Suppressor macrophage treated with lipopolysaccharide for 1 hour (primary cell): ENCODE results near the gene SIL1.

Experiments
- DNase-seq, 3 donors: peaks; one replicate each; pipeline ENCODE4 v3.0.0-alpha.2; 2020 to 2022

SIL1 gene

DNA sequence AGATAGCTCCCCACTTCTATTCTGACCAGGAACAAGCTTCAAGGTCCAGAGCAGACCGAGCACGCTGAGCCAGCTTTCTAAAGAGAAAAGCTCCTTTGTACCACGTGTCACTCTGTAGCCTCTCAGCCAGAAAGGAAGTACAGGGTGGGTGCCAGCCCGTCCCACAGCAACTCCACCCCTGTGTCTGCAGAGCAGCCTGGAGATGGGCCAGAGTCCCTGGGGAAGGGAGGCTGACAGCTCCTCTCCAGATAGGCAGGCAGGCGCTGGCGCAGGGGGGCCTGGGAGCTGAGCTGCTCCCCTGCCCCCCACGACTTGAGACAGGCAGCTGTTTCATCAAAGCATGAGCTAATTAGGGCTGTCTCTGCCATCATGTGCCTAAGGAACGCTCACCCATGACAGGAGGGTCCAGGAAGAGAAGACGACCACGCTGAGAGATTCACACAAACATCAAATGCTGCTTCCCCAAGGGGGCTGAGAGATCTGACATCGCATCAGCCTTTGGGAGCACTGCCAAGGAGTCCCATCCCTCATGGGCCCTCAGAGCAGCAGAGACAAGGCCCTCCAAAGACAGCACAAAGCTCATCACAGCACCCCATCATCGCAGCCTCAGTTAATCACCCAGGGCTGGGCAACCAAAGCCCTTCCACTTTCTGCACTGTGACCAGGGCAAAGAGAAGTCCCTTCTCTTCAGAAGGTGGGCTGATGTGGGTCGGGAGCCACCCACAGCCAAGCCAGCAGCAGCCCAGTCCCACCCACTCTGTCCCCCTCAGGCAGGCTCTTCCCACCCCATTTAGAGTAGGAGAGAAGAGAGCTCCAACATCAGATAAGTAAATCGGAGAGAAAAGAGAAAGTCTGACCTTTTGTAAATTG lies 244.5 kb downstream of the SIL1 start:
- peak; percentile 64 to 70 (median 67) for DNase-seq

GRCh38 chr5:138952962-138953361 lies 245.2 kb downstream of the SIL1 start:
- no peak for DNase-seq

- DNase-seq = no peak
Observed at GRCh38 chr5:138951986-138952735, 246.0 kb downstream of the SIL1 start.

DNA sequence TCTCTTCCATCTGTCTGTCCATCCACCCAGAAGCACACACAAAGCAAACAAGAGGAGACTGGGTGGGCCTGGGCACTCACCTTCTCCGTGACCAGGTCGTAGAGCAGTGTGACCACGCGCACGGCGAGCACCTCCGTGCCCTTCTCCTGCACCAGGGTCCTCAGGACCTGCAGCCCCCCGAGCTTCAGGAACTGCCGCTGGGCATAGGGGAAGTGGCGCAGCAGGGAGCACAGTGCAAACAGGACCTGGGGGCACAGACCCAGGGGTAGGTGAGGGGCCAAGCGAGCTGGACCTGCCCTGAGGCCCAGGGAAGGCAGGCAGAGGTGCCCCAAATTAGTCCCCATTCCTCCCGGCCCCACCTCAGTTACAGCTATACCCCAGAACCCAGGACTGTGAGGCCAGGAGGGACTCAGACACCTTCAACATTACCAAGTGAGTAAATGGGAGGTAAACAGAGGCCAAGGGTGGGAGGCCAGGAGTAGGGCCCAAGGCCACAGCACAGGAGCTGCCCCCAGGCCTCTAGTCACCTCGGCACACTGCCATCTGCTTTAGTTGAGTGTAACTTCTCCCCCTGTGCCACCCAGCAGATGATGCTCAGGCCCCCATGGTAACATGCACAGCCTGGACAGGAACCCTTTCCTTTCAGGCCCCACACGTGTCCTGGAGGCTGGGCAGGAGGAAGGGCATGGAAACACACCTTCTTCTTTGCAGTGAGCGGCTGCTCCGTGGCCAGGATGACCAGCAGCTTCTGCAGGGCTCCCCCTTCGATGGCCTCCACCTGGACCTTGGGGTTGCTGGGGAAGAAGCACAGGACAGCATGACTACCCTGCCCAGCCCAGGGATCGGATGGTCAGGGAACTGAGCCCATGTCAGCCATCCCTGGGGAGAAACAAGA lies 246.8 kb downstream of the SIL1 start:
- DNase-seq = no peak

GRCh38 chr5:138950421-138951031 lies 247.6 kb downstream of the SIL1 start:
- DNase-seq = no peak

GRCh38 chr5:138949988-138950387 lies 248.2 kb downstream of the SIL1 start:
- no peak for DNase-seq

DNA sequence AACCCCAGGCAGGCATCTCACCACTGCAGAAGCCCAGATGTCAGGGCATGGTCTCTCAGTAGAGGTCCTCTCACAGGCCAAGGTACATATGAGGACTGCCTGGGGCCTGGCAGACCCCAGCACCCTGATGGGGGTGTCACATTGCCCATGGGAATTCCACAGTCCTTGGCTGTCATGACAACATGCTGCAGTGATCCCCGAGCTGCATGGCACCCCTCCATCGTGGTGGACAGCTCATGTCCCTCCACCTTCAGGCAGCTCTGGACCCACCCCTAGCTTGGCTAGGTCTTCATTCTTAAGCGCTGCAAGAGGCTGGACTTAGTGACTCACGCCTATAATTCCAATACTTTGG lies 249.0 kb downstream of the SIL1 start:
- DNase-seq = no peak

- DNase-seq = no peak
Observed at GRCh38 chr5:138948471-138949222, 249.5 kb downstream of the SIL1 start.

DNA sequence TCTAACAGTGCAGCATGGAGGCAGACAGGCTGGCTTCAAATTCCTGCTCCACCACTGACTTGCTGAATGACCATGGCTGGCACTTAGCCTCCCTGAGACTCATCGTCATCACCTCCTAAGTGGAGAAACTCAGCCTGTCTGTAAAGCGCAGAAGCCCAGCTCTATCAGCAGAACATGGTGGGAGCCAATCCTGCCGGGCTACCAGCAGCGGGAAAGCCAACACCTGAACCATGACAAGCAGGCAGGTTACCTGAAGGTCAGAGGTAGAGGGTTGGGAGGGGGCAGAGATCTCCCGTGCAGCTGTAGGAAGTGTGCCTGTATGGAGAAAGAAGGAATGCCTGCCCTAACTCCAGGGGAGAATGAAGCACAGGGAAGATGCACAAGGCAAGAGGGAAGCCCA lies 250.4 kb downstream of the SIL1 start:
- DNase-seq = no peak

DNA sequence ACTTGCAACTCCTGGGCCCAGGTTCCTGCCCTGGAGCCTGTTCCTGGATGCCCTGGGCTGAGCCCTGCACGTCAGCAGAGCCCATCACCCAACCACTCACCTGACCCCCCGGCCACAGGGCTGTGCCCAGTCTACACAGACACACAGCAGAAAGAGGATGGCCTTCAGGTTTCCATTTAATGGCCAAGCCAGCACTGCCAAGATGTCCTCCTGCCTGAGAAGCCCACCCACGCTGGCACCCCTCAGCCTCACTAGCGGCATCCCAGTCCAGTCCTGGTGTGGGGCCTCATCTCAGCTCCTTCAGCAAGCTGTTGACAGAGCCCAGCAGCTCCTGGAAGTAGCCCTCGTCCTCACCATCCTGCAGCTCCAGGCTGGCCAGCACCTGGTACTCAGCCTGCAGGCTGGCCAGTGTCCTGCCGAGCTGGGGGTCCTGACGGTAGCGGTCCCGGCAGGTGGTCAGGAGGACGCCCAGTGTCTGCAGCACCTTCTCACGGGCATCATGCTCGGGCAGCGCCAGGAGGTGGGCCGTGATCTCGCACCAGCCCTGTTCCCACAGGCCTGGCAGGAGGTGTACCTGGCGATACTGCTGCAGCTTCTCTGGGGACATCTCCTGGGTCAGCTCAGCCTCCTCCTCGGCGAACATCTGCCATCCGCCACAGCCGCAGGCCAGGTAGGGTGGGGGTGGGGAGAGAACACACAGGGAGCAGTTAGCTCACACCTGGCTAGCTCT lies 251.2 kb downstream of the SIL1 start:
- DNase-seq = no peak

DNA sequence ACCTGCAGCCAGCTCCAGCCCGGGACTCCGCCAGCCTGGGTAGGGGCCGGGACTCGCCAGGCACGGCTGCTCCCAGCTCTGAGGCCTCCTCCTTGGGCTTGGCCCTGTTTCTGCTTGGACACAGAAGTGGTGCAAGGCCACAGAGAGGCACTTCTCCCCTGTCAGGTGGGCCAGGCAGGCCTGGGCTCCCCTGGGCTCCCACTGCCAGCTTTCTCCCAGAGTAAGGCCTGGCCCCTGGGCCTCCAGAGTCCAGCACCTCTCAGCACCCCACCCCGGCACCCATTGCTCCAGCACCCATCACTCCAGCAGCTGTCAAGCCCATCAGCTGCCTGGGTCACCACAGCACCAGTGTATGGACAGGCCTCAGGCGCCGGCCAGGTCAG lies 251.9 kb downstream of the SIL1 start:
- DNase-seq = no peak

DNA sequence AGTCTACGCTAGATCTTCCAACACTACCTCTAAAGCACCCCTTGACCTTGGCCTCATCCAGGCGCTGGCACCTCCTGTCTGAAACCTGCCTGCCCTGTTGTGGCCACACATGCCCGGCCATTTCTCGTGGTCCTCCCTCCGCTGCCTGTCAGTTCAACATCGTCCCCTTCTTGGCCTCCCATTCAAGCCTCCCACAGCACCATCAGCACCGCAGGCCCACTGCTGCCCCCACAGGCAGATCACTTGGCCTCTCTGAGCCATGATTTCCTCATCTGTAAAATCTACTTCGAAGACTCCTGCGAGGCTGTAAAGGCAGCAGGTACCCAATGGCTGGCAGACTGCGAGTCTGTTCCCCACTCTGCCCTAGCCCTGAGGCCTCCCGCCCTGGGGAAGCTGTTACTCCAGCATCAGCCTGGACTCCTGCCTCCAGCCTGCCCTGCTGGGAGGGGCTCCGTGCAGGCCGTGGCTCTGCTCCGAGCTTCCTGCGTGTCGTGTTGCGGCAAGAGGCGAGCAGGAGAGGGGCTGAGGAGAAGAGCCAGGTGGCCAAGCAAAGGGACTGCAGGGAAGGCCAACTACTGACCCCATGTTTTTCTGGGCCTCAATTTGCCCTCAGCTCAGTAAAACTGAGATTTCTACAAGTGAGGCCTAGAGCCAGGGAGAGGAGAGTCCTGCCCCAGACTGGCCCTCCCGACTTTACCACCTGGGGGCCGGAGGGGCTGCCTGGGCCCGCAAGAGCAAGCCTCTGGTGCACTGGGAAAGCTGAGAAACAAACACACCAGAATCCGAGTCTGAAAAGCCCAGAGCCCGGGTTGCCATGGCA lies 252.5 kb downstream of the SIL1 start:
- DNase-seq = no peak

DNA sequence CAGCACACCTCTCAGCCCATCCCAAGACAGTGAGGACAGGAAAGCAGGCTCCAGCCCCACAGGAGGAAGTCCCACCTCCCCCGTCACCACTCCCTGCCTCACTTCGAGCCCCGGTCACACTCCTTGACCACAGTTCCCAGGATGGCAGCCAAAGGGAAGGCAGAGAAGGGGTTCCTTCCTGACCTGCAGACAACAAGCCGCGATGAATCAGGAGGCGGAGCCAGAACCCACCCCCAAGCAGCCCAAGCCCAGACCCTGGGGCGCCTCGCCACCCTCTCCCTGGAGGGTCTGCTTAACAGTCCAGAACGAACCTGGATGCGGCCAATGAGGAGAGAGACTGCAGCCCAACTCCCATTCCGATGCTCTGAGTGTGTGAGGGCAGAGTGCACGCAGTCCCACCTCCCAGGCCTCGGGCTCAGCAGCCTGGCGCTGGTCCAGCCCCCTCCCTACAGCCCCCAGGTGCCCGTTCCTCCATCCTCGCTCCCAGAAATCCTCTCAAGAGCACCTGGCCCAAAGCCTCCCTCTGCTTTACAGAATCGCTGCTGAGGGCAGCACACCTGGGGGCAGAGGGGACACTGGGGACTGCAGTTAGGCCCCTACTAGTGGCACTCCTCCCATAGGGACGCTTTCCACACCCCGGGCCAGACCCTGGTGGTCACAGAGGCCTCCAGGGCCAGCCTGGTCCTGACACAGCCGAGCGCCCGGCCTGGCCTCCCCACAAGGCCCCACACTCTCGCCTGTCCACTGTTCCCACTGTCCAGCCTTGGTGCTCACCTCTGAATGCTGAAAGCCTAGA lies 253.4 kb downstream of the SIL1 start:
- no peak for DNase-seq

DNA sequence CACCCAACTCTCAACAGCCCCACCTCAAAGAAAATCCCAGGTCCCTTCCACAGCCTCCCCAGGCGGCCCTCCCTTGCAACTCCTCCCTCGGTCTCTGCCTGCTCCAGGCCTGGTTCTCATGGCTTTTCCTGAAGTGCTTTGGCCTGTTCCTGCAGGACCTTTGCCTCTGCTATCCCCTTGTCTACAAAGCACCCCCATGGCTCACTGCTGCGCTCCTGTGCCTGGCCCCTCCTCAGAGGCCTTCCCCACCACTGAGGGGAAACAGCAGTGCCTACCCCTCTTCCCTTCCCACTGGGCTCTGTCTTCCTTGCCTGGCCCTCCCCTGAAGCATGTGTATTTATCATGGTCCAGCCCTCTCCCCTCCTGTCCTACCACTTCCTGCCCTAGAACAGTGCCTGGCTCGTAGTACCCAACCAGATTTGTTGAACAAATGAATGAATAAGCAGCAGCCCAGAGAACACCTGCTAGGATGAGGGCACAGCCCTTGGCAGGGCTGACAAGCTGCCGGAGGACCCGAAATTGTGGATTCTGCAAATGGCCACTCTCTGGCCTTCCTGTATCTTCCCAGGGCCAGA lies 254.5 kb downstream of the SIL1 start:
- DNase-seq = no peak

DNA sequence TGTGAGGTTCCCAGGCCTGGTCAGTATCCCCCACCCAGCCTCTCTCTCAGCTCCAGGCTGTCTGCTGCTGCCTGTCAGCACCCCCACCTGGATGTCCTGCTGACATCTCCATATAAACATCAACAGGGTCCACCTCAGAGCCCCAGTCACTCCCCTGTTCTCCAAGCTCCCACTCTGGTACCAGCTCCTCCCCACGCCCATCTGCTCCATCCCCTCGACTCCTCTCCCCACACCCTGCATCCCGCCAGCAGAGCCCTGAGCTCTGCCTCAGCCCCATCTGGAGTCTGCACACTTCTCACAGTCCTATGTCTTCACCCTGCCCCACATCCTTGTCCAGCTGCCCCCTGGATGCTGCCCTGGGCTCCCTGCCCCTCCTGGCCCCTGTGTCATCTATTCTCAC lies 255.3 kb downstream of the SIL1 start:
- no peak for DNase-seq

GRCh38 chr5:138942066-138942465 lies 256.1 kb downstream of the SIL1 start:
- DNase-seq = no peak

DNA sequence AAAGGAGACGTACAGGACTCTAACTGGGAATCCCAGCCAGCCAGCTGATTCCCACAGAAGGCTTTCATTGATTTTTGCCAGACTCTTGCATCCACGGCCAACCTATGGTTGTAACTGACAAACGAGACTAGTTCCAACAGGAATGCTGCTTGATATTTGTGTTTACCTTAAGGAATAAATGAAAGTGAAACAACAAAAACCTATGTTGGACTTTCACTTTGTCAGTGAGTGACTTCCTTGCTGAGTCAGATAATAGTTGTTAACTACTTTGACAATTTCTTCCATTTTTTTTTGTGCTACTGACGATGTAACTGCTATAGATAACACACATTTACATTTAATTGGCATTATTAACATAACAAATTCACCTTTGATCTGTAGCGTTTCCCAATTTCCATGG lies 259.6 kb downstream of the SIL1 start:
- no peak for DNase-seq

DNA sequence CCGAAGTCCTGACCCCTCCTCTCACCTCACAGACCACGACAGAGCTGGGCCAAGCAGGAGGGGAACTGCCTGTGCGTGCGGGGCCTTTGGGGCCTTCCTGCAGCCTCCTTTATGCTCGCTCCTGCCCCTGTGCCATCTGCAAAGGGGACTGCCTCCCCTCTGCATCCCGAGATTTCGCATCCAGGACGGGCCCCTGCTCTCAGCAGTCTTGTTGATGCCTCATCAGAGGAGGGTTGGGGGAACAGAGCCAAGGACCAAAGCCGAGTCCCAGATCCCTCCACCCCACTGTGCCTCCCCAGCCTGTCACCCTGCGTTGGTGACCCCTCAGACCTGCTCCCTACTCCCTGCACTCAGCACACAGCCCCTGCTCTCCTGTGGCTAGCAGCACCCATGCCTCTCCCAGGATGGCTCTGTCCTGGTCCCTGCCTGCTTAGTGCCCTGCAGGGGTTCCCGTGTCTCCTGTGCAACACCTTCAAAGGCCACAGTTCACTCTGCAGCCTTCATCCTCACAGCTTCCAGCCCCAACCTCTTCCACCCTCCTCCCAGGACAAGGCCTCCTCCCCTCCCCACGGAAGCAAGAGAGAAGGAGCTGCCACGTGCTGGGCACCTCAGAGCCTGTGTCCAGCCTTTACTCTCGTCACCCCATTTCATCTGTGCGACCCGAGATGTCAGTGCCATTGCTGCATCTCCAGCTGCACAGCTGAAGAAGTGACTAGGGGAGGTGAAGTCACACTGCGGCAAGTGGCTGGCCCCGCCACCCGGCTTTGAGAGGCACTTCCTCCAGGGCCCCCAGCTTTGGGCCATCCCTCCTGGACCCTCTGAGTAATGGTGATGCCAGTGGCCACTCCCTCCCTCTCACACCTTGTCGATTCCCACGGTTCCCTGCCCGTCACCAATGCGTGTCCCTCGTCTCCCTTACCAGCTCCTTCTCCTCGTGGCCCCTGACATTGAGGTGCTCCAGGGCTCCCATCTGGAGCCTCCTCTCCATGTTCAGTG lies 260.5 kb downstream of the SIL1 start:
- no peak for DNase-seq
